HG03175 (cell line): ENCODE measurements around the gene ATXN1.
A peak's percentile ranks its signal among the peaks of the same experiment; 100 is the strongest.
"Not testable (repeated sequence)": the region's sequence is repeated elsewhere in the genome, so short reads cannot be mapped to it uniquely, and the experiment has no call there.

ENCODE experiments used
- ATAC-seq: cut with Tn5 transposase; IDR thresholded peaks from one replicate; pipeline ENCODE4 v1.9.1; 2021; ENCODE audit warnings: mild to moderate bottlenecking, moderate library complexity; ENCODE audit not compliant: unreplicated experiment

ATXN1 gene

DNA sequence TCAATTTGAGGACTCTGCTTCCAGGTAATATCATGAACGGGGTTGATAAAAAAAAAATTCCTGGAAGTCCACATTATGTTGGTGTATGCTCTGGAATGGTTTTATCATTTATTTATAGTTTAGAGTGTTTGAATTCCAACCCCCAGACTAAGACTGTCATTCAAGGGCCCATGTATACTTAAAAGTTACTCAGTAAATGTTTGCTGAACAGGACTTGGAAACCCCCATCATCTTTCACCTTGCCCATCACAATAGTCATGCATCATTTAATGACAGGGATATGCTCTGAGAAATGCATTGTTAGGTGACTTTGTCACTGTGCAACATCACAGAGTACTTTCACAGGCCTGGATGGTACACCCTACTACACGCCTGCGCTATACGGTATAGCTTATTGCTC lies 104.8 kb downstream of the ATXN1 start:
- ATAC-seq, result no peak

DNA sequence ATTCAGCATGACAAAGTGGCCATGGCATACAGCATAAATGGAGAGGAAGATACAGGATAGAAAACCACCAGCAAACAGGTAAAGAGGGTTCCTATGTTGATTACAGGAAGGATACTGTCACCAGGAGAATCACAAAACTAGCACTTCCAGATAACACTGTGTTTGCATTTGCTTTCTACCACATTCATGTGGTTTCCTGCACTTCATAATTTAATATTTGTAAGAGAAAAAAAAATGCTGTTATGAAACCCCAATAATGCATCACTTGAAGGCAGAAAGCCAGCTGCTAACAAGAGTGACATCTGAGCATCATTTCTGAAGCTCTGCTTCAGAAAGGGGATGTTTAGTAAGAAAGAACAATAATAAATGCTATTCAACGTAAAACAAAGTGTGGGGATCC lies 106.6 kb downstream of the ATXN1 start:
- peak; percentile 44 for ATAC-seq

DNA sequence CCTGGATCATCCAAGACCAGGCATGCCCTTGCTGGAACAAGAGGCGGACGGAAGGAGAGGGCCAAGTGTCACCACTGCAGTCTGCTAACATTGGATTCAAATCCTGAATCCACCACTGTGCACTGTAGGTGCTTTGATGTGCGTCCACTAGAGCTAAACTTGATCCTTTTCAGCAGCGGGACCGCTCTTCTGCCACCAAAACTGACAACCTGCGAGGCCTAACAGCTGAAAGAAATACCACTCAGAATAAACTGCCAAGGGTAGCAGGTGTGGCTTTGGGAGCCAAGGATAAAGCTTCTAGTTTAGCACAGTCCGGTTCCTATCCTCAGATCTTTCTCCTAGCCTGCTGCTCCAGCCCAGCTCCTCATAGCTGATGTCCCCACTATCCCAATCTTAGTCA lies 108.0 kb downstream of the ATXN1 start:
- ATAC-seq, result no peak

DNA sequence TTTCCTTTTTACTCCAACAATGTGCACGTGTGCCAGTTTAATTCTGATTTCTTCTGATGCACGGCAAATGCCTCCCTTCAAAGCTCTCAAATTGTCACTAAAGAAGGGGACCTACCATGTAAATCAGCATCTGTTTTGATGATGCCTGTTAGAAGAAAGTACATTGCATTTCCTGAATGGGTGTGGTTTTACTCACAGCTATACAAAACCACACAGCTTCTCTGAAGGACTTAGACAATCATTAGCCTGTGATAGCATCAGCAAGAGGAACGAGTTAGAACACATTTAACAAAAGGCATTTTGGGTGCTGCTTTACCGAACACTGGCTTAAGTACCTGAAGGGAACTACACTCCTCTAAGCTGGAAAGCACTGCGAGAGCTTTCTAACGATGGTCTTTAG lies 109.4 kb downstream of the ATXN1 start:
- ATAC-seq, result peak; percentile 92

DNA sequence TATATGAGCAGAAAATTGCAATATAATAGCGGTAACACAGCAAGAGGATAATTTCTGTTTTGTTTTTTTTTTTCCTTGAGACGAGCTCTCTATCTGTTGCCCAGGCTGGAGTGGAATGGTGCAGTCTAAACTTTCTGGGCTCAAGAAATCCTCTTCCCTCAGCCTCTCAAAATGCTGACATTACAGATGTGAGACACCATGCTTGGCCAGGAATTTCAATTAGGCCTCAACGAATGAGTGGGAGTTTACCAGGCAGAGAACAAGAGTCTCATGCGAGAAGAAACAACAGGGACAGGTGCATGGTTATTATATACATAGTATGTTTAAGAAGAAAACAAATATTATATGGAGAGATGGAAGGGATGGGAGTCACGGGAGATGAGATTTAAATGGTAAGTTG lies 111.4 kb downstream of the ATXN1 start:
- ATAC-seq, result no peak

DNA sequence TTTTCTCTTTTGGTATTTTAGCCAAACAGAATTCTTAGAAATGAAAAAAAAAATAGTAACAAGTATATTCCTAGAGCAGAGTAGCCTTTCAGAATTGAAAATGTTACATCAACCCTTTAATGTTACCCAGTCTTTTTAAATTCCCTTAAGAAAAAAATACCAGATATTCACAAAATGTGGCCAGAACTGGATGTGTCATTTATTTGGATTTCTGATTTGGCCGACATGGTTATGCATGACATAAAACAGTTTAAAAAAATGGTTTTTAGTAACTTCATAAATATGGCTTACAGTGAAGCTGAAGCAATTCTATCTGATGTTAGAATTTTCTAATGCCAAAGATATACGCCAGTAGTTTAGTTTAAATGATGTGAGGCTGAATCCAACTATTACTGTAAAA lies 112.0 kb downstream of the ATXN1 start:
- no peak for ATAC-seq

DNA sequence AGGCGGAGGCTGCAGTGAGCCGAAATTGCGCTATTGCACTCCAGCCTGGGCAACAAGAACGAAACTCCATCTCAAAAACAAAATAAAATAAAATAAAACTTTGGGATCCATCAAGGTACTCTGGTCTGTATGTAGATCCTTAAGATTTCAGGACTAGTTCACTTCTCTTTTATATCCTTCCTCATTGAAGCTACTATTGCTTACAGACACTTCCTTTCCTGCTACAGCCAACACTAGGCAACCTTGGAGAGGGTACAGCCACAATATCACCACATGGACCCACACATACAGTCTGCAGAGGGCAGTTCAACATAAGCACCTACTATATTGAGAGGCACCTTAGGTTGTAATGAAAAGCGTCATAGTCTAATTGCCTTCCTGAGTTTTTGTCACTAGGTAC lies 113.3 kb downstream of the ATXN1 start:
- no peak for ATAC-seq

DNA sequence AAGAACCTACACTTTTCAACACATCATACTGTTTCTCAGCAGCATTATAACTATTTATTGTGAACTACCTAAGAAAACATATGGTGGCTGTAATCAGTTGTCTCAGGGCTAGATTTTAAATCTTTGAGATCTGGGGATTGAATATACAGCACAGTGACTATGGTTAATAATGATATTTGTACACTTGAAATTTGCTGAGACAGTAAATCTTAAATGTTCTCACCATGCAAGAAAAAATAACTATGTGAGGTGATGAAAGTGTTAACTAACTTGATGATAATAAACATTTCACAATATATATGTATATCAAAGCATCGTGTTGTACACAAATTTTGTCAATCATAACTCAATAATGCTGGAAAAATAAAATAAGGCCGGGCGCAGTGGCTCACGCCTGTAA lies 113.8 kb downstream of the ATXN1 start:
- ATAC-seq, result no peak

DNA sequence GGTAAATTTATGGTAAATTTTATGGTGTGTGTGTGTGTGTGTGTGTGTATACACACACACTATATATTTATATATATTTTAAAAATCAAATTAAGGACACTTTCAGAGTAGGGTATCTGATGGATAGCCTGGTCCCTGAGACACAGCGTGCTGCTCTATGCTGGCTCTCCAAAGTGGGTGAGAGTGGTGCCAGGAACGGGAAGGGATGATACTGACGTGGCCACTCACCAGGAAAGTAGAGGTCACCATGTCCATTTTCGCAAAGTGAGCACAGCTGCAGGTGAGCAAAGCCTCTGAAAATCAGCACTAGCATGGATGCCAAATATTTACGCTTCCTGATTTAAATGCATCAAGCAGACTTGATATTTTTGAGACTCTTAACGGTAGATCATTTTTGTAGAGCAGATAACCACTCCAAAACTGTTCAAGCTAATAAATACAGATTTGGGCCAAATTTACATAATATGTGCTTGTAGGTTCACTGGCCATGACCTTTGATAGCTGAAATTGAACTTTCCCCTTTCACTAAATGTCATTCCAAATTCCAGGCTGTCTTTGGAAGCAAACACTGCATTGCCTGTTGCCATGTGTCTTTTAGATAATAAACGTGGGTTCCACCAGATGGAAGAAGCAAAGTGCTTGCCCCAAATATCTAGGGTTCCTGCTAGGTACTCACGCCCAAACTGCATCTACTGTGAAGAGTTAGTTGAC lies 116.6 kb downstream of the ATXN1 start:
- no peak for ATAC-seq

DNA sequence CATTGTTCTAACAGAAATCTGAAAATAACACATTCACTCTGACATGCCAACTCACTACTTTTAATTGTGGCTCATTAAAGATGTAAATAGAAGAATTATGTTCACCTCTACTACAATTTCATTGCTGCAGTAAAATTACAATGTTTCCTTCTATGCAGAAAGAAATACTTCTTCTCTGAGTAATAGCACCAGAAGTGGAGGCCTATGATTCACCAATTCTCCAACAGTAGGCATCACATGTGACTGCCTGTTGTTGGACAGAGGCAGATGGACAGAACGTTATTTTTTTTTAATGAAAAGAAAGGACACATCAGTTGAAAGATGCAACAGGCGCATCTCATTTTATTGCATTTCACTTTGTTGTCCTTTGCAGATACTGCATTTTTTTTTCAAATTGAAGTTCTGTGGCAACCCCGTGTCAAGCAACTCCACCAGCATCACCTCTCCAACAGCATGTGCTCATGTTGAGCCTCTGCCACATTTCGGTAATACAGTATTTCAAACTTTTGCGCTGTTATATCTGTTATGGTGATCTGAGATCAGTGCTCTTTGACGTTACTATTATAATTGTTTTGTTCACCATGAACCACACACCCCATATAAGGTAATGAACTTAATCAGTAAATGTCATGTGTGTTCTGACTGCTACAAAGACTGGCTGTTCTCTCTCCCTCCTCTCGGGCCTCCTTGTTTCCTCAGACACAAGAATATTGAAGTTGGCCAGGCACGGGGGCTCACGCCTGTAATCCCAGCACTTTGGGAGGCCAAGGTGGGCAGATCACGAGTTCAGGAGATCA lies 121.4 kb downstream of the ATXN1 start:
- no peak for ATAC-seq

DNA sequence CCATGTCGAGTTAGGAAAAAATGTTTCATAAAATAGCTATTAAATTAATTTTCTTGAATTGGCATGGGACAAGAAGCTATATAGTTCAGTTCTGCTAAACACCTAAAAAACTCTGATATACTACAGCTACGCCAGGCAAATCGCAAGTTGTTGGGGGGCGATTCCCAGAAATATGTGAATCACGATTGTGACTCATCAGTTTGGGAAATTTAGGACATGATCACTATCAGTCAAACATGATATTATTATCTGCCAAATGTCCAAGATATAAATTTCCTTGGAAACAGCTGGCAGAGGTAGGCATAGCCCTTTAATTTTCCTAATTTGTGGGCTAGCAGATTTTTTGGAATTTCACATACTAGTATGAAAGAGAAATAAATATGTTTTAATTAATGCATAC lies 123.6 kb downstream of the ATXN1 start:
- no peak for ATAC-seq

DNA sequence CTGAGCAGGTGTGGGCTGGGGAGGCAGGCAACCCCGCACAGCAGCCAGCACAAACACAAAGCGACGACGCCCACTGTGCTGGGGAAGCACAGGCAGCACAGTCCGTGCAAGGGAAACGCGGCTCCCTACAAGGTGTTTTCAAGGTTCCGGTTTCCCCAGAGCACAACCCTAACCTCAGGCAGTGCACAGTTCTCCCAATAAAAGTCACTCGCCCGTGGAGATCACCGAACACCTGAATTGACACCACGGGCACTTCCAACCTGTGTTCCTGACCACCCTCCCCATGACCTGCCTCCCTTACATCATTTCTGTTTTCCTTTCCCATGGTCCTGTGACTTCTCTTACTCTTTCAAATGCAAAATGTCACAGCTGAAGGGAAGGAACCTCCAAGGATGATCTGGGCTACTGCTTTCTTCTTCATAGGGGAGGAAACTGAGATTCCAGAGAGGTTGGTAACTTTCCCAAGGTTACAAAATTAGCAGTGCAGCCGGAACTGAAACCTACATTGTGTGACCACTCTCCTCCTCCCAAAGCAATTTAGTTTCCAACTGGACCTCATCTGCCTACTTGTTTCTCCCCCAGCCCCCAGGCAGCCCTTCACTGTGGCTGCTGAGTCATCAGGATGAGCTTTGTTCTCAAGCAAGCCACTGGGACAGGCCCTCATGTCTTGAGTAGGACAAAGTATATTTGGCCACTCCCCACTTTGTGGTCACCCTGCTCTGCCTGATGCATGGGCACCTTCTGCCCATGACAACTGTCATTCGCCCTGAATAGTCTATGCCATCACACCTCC lies 125.3 kb downstream of the ATXN1 start:
- ATAC-seq, result peak; percentile 35

DNA sequence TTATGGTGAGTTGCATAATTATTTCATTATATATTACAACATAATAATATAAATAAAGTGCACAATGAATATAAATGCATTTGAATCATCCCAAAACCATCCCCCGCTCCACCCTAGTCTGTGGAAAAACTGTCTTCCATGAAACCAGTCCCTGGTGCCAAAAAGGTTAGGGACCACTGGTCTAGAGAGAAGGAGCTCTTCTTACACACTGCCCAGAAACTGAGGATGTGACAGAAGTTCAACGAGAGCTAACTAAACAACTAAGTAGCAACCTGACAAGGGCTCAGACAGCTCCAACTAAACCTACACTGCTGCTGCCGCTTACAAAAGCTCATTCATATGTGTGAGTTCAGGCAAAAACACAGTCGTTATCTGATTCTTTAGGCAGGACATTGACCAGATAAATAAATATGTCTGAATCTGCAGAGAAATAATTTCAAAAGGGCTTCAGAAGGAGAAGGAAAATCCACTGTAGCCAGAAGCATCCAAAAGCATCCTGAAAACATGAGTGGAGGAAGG lies 125.9 kb downstream of the ATXN1 start:
- ATAC-seq, result no peak

DNA sequence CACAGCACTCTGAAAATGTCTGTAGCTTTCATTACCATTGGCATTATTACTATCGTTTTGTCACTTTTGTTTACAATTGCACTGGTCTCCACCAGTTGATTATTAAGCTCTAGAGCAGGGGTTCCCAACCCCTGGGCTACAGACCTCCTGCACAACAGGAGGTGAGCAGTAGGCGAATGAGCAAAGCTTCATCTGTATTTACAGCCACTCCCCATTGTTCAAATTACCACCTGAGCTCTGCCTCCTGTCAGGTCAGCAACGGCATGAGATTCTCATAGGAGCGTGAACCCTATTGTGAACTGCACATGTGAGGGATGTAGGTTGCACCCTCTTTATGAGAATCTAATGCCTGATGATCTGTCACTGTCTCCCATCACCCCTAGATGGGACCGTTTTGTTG lies 126.4 kb downstream of the ATXN1 start:
- no peak for ATAC-seq

DNA sequence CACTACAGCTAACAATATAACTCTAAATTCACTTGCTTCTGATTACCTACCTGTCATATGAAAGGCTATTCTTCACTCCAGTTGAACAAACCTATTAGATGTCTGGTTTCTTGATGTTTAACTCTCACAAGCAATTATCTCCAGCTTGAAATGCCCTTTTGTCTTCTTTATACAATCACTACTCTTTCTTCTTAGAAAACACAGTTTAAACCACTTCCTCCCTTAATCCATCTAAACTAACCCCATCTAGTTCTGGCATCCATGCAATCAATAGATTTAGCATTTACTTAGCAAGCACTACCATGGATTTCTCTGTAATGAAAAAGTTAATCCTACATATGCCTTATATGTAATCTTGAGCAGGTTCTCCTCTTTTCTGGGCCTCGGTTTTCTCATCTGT lies 127.3 kb downstream of the ATXN1 start:
- no peak for ATAC-seq

DNA sequence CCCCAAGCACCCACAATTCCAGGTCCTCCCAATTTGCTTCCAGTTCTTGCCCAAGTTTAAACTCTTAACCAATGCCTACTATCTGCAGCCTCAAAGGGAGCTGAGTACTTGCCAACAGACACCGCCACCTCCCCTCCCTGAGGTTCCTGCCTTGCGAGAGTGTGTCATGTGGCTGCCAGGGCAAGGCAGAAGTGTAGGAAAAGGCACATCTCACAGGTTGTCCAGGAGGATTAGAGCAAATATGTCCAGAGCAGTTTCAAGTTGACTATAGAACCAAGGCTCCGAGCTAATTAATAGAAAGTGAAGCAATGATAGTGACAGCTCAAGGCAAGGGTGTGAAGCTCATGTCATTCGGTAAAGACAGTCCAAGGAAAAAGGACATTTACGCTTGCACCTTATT lies 127.8 kb downstream of the ATXN1 start:
- no peak for ATAC-seq

DNA sequence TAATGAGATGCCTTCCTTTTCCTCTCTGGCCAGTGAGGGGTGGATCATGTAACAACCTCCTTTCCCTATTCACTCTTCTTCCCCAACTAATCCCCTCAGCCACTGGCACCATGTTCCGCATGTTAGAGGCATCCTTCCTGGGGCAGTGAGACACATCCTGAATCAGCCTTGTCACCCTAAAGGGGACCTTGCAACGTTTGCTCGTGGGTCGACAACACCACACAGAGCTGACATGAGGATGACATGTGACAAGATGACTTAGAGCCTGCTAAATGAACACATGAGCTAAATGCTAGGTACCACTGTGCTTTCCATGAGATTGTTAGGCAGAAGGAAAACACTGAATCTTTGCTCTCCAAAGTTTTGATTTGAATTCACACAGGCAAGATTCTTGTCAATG lies 129.2 kb downstream of the ATXN1 start:
- no peak for ATAC-seq

DNA sequence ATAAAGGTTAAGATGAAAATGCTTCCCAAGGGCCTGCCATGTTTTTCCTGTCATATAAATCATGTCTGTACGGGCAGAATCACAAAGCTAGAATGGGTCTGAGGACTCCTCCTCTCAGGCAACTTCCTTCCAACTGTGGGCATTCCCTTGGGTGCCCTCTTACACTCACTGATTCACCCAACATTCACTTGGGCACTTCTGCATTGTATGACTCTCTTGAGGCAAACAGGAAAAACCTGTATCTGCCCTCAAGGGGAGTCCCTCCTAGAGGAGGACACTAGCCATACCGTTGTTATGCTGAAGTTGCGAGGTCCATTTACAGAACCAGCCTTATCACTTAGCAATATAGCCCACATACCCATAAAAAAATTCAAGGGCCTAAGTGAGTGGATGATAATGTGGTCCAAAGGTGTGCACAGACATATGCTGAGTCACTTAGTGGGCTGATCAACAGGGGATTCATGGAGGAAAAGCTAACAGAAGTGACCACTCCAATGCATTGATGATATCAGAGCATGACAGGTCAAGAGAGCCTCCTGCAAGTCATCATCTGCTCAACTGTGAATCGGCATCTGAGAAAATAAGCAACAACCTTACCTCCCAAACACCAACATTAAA lies 131.1 kb downstream of the ATXN1 start:
- ATAC-seq, result no peak

DNA sequence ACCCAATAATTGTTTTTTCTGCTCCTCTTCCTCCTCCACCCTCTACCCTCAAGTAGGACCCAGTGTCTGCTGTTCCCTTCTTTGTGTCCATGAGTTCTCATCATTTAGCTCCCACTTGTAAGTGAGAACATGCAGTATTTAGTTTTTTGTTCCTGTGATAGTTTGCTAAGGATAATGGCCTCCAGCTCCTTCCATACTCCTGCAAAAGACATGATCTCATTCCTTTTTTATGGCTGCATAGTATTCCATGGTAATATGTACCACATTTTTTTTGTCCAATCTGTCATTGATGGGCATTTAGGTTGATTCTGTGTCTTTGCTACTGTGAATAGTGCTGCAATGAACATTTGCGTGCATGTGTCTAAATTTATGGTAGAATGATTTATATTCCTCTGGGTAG lies 132.7 kb downstream of the ATXN1 start:
- not testable (repeated sequence) for ATAC-seq

DNA sequence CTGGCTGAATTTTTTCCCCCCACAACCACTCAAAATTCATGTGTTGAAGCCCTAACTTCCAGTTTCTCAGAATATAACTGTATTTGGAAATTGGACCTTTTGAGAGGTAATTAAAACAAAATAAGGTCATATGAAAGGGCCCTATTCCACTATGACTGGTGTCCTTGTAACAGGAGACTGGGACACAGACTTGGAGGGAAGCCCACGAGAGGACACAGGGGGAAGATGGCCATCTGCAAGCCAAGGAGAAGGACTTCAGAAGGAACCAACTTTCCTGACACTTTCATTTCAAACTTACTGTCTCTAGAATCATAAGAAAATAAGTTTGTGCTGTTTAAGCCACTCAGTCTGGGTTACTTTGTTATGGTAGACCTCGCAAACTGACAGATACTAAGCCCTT lies 134.6 kb downstream of the ATXN1 start:
- ATAC-seq, result no peak
